Measurements from ENCODE around the gene DNAJB2.
"Not testable (repeated sequence)": the region's sequence is repeated elsewhere in the genome, so short reads cannot be mapped to it uniquely, and the experiment has no call there.

Gene DNAJB2

GRCh38 chr2:219286436-219287115, 7.4 kb downstream of the DNAJB2 start:
- no peak for DNase-seq

- DNase-seq = not testable (repeated sequence)
Measured at GRCh38 chr2:219287116-219287440, 7.9 kb downstream of the DNAJB2 start.

- DNase-seq = no peak
Measured at GRCh38 chr2:219287580-219288265, 8.6 kb downstream of the DNAJB2 start.

GRCh38 chr2:219289195-219289536, 10.0 kb downstream of the DNAJB2 start:
- no peak for DNase-seq

- DNase-seq = peak; percentile 67
Measured at GRCh38 chr2:219289537-219290361, 10.6 kb downstream of the DNAJB2 start.

GRCh38 chr2:219290381-219291171, 11.4 kb downstream of the DNAJB2 start:
- no peak for DNase-seq

GRCh38 chr2:219291394-219291793, 12.2 kb downstream of the DNAJB2 start:
- no peak for DNase-seq

- no peak for DNase-seq
Measured at GRCh38 chr2:219291910-219292490, 12.8 kb downstream of the DNAJB2 start.

- DNase-seq = no peak
Measured at GRCh38 chr2:219292616-219293015, 13.4 kb downstream of the DNAJB2 start.

GRCh38 chr2:219293736-219294231, 14.6 kb downstream of the DNAJB2 start:
- DNase-seq = no peak

GRCh38 chr2:219294356-219295351, 15.5 kb downstream of the DNAJB2 start:
- DNase-seq = no peak

GRCh38 chr2:219296142-219296541, 17.0 kb downstream of the DNAJB2 start:
- DNase-seq = no peak

GRCh38 chr2:219296631-219297391, 17.6 kb downstream of the DNAJB2 start:
- no peak for DNase-seq

GRCh38 chr2:219297766-219298456, 18.7 kb downstream of the DNAJB2 start:
- no peak for DNase-seq

GRCh38 chr2:219298759-219299371, 19.7 kb downstream of the DNAJB2 start:
- peak; percentile 34 for DNase-seq

- DNase-seq = no peak
Measured at GRCh38 chr2:219299372-219299760, 20.2 kb downstream of the DNAJB2 start.

- no peak for DNase-seq
Measured at GRCh38 chr2:219300022-219300421, 20.9 kb downstream of the DNAJB2 start.

- DNase-seq = no peak
Measured at GRCh38 chr2:219302412-219302968, 23.3 kb downstream of the DNAJB2 start.

GRCh38 chr2:219304223-219304622, 25.1 kb downstream of the DNAJB2 start:
- no peak for DNase-seq

Data from NCI-H446 treated with DMSO at 0.1 percent for 48 hours (cell line).